MCF 10A (cell line): Measurements from ENCODE around the gene HOXA1. TPM values are rescaled to one million over a fixed set of nuclear protein-coding genes. Genes with fewer than 3 reads are reported as not detected.

ENCODE experiments used
- BruUV-seq: library from RNA; stranded (reverse); fragments of 400-500 nt; replicated peaks from 2 replicates; lab custom pipeline; 2021; lab: Mats Ljungman, UMichigan
- CTCF ChIA-PET: fragments of 300-600 bp; sonication (Branson Sonifier 250); formaldehyde crosslinking; extraction: SDS; loops from one replicate; lab custom pipeline; 2021; ENCODE audit warnings: antibody characterized with exemption, inconsistent platforms; lab: Yijun Ruan, JAX
- POLR2A ChIA-PET: fragments of 300-600, 350-650 bp; sonication (Branson Sonifier 250); formaldehyde crosslinking; extraction: SDS; loops from one replicate; lab custom pipeline; 2020; ENCODE audit warnings: antibody characterized with exemption, inconsistent platforms; lab: Yijun Ruan, JAX
- DNase-seq: peaks from one replicate; pipeline ENCODE4 v3.0.0-alpha.2; 2018; ENCODE audit not compliant: unreplicated experiment
- H3K27ac Mint-ChIP-seq: one replicate; pipeline ENCODE4 v1.8.0; 2022; ENCODE audit warnings: mild to moderate bottlenecking, low read depth, mixed read lengths; ENCODE audit not compliant: unreplicated experiment
- H3K27me3 Mint-ChIP-seq: one replicate; pipeline ENCODE4 v1.8.0; 2022; ENCODE audit warnings: mixed read lengths; ENCODE audit not compliant: insufficient read depth, unreplicated experiment
- H3K36me3 Mint-ChIP-seq: one replicate; pipeline ENCODE4 v1.8.0; 2022; ENCODE audit warnings: mild to moderate bottlenecking, moderate library complexity, mixed read lengths; ENCODE audit not compliant: insufficient read depth, unreplicated experiment
- H3K4me1 Mint-ChIP-seq: one replicate; pipeline ENCODE4 v1.8.0; 2022; ENCODE audit warnings: mixed read lengths; ENCODE audit not compliant: insufficient read depth, unreplicated experiment
- H3K4me3 Mint-ChIP-seq: one replicate; pipeline ENCODE4 v1.8.0; 2022; ENCODE audit warnings: mild to moderate bottlenecking, moderate library complexity, mixed read lengths; ENCODE audit not compliant: unreplicated experiment
- H3K9me3 Mint-ChIP-seq: one replicate; pipeline ENCODE4 v1.8.0; 2022; ENCODE audit warnings: mixed read lengths; ENCODE audit not compliant: unreplicated experiment
- intact Hi-C: fragments of 100-400 bp; cut with micrococcal nuclease; formaldehyde crosslinking; loops from 2 replicates; pipeline ENCODE4 v1.14.1; 2022
- total RNA-seq: library from RNA; stranded (reverse); gene quantifications from 2 replicates; pipeline ENCODE4 v1.2.3, GENCODE V29; 2022
- TF ChIP-seq, protein P1 (sequence below): fragments of 200-600 bp; IDR thresholded peaks from one replicate; pipeline ENCODE4 v1.8.0; 2022; ENCODE audit warnings: antibody characterized with exemption, mild to moderate bottlenecking; ENCODE audit not compliant: unreplicated experiment

The HOXA1 gene
- total RNA-seq, 1 experiment from 2014 or later, result 5.6 TPM

DNA sequence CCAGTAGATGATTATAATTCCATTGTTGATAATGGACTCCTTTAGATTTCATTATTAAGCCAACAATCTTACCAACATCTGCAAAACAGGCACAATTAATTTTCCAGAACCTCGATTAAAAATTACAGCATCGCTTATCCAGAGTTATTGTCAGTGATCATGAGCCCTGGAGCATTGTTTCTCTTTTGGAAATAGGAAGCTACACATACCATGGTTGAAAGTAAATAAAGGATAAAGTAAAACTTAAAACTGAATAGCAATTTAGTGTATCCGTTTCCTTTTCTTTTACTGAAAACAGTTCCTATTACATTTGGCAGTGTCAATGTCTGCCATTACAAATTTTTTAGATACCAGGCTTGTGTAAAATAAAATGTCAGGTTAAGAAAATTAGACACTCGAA lies 16.6 kb upstream of the HOXA1 start:
- H3K27ac Mint-ChIP-seq, result peak overlapping the region; percentile 90
- BruUV-seq, result no TSS peak
- TF ChIP-seq, protein P1, sequence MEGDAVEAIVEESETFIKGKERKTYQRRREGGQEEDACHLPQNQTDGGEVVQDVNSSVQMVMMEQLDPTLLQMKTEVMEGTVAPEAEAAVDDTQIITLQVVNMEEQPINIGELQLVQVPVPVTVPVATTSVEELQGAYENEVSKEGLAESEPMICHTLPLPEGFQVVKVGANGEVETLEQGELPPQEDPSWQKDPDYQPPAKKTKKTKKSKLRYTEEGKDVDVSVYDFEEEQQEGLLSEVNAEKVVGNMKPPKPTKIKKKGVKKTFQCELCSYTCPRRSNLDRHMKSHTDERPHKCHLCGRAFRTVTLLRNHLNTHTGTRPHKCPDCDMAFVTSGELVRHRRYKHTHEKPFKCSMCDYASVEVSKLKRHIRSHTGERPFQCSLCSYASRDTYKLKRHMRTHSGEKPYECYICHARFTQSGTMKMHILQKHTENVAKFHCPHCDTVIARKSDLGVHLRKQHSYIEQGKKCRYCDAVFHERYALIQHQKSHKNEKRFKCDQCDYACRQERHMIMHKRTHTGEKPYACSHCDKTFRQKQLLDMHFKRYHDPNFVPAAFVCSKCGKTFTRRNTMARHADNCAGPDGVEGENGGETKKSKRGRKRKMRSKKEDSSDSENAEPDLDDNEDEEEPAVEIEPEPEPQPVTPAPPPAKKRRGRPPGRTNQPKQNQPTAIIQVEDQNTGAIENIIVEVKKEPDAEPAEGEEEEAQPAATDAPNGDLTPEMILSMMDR, result no peak
- H3K4me3 Mint-ChIP-seq, result peak overlapping the region; percentile 80
- H3K36me3 Mint-ChIP-seq, result peaks cover 29% of the 10 kb centered on the region
- peaks cover 30% of the 10 kb centered on the region for H3K4me1 Mint-ChIP-seq
- no peaks in the 10 kb centered on the region for H3K27me3 Mint-ChIP-seq
- H3K9me3 Mint-ChIP-seq, result no peaks in the 10 kb centered on the region
- no peak for DNase-seq
- POLR2A ChIA-PET, result interaction anchor here (0.8 to 15.3 kb wide), 12 partner anchors 8 to 914 kb away, joined by 3 to 485 read pairs (median 8); partner anchors contain the start of genes HOXA1, HOXA5 and SKAP2
- CTCF ChIA-PET, result interaction anchor here (0.6 to 1.5 kb wide), 5 partner anchors 13 to 1171 kb away, joined by 3 to 6 read pairs (median 4); no protein-coding TSS in a partner anchor
- intact Hi-C loops, result no loop called here

DNA sequence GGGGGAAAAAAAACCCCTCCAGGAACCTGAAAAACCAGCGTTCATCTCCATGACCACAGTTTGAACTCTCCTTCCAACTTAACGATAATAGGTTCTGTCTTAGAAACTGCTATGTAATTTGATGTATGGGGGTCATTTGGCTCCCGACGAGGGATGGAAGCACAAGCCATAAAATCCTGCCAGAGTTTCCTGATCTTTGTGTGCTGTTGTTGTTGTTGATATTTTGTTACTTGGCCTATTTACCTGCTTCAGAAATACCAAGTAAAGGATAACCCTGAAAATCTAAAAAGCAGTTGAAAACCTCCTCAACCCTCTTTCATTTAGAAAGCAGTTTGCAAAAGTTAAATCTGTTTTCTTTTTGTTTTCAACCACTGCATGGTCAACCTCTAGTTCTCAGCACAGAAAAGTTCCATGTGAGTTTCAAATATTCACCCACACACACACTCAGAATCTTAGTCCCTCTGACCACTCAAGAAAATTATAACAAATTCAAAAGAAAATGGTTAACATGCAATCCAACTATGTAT lies 16.0 kb upstream of the HOXA1 start:
- H3K36me3 Mint-ChIP-seq, result peaks cover 31% of the 10 kb centered on the region
- ChIA-PET CTCF (interaction anchor here (0.6 to 1.9 kb wide), 6 partner anchors 19 to 258 kb away, joined by 3 to 9 read pairs (median 5); partner anchors contain the start of genes HOXA4 and HOXA5), POLR2A (interaction anchor here (0.6 to 15.3 kb wide), 11 partner anchors 10 to 255 kb away, joined by 3 to 485 read pairs (median 129); partner anchors contain the start of genes HOXA1, HOXA4, HOXA5 and SKAP2)

DNA sequence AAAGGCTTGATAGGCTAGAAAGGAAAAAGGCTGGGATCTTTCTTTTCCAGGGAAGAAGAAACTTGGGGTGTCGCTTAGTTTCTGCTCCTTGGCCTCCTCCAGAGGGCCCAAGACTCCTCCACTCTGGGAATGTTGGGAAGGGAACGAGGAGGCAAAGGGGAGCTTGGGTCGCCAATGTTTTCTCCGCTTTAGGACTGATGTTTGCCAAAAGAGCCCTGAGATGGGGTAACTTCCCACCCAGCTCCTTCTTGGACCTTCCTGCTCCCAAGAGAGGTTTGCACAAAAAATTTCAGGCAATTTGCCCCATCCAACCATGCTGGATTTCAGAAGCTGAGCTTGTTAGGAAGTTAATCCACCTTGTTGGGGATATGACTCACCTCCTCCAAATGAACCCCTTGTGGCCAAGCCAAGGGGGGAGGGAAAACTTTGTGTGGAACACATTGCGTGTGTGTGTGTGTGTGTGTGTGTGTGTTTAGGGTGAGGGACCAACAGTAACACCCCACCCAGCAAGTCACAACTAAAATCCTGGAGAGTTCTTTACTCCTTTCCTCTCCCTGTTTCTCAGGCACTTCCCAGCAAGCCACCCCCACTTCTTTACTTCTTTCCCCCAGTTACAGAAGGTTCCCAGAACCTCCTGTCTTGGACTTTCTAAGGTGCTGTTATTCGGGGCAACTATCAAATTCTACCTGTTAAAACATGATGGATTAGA lies 15.4 kb upstream of the HOXA1 start:
- intact Hi-C loops, result loop anchor here (1.0 kb wide), 1 partner anchor 12 kb away; no protein-coding TSS in a partner anchor
- CTCF ChIA-PET, result interaction anchor here (0.5 to 1.9 kb wide), 14 partner anchors 11 to 257 kb away, joined by 3 to 9 read pairs (median 5); partner anchors contain the start of genes HOXA4 and HOXA5

More for the DNA sequence above, 16.0 kb upstream of the HOXA1 start:
- TF ChIP-seq, protein P1, result no peak
- Mint-ChIP-seq H3K4me3 (peak overlapping the region; percentile 80), H3K27me3 (no peaks in the 10 kb centered on the region), H3K4me1 (peaks cover 31% of the 10 kb centered on the region), H3K9me3 (no peaks in the 10 kb centered on the region), H3K27ac (peak overlapping the region; percentile 90)
- BruUV-seq, result no TSS peak
- intact Hi-C loops, result loop anchor here (1.0 kb wide), 1 partner anchor 13 kb away; no protein-coding TSS in a partner anchor
- no peak for DNase-seq

More for the DNA sequence above, 15.4 kb upstream of the HOXA1 start:
- POLR2A ChIA-PET, result interaction anchor here (0.6 to 15.3 kb wide), 19 partner anchors 8 to 906 kb away, joined by 3 to 238 read pairs (median 3); partner anchors contain the start of genes HOXA1, HOXA4 and SKAP2
- H3K4me3 Mint-ChIP-seq, result peak overlapping the region; percentile 80
- H3K27ac Mint-ChIP-seq, result peak overlapping the region; percentile 90
- TF ChIP-seq, protein P1, result no peak
- H3K36me3 Mint-ChIP-seq, result peaks cover 34% of the 10 kb centered on the region
- peaks cover 29% of the 10 kb centered on the region for H3K4me1 Mint-ChIP-seq
- H3K9me3 Mint-ChIP-seq, result no peaks in the 10 kb centered on the region
- no TSS peak for BruUV-seq
- peak; percentile 95 for DNase-seq
- H3K27me3 Mint-ChIP-seq, result no peaks in the 10 kb centered on the region
